Stimulated activated CD8-positive, alpha-beta memory T cell treated with anti-CD3 and anti-CD28 coated beads, Interleukin-12 subunit alpha, Interleukin-12 subunit beta, amount 100 ng/mL, for 24 hours (primary cell): Measurements from ENCODE around the gene FLOT2.
A peak's percentile ranks its signal among the peaks of the same experiment; 100 is the strongest.
"Not testable (repeated sequence)": the region's sequence is repeated elsewhere in the genome, so short reads cannot be mapped to it uniquely, and the experiment has no call there.

ENCODE experiments used
- DNase-seq: peaks from one replicate; pipeline ENCODE4 v3.0.0-alpha.2; 2020; ENCODE audit errors: extremely low read depth

Gene FLOT2

DNA sequence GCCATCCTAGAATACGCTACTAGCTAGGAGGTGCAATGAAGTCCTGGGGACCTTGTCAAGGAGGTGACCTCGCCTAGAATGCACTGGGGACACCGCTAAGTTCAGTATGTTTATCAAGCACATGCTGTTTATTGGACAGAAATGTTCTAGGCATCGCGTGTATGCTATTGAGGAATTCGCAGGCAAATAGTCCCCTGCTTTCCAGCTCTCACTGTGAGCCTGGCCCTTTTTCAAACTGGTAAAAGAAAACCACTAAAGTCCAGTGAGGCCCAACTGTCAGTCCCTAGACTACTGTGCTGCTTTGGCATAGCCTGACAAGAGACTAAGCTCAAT is 53.8 kb downstream of the FLOT2 start:
- DNase-seq: no peak

DNA sequence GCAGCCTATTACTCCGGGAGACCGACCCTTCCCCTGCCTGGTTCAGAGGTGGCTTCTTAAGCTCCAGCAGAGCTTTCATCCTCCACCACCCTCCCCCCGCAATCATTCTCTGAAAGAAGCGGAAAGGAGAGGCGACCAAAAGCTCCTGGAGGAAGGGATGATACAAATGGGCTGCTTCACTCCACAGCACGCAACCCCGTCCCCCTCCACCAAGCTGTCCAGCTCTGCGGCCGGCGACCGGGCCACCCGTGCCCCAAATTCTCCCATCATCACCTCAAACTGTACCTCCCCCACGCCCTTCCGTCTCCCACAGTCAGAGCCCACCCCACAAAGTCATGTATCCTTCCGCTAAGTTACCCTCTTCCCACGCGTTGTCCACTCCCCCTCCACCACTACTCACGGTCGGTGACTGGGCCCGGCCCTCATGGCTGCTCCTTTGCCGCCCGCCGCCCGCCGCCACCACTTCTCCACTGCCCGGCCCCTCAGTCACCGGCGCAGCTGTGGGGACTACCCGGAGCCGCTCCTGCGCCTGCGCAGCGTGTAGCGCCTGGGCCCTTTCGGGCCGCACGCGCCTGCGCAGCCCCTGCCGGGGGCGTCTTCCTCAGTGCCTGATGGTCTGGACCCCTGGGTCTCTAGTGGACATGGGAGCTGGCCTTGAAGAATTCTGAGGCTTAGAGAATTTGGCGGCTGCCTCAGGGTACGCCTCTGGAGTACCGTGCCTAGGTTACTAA is 55.1 kb downstream of the FLOT2 start, which contains the start of gene FAM222B:
Gene FAM222B (minus strand): TSS at position 509 of the 731 bp plus-strand sequence. CDS start 76,123 bp downstream, outside the sequence.
- peak; percentile 72 for DNase-seq

DNA sequence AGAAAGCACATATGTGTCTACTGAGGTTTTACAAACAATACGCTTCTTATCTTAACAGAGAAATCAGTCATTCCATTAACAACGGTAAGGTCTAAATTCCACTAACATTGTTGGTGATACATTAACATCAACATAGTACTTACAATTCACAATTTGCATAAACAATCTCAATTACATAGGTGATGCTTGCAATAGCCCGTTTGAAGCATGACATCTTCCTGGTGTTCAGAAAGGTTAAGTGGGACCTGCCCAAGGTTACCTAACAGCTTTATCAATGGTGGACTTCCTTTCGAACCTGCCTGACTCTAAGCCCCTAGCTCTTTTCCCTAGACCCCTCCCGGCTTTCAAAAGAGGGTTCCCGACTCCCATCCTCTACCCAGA is 55.6 kb downstream of the FLOT2 start:
- no peak for DNase-seq

DNA sequence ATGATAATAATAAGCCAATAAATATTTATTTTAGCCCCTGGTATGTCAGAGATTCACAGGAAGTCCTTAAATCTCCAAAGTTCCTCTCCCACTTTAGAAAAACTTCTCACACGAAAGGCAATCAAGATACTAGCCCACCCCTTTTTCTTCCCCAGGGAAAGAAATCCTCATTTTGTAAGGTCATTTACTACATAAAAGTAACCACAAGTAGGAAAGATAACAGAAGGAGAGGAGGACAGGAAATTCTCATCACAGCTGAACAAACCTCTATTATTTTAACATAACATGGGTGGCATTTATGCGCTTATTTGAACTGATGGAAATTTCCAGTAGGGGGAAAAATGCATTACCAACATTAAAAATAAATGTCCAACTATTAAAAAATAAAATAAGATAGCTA is 58.3 kb downstream of the FLOT2 start:
- DNase-seq: no peak

DNA sequence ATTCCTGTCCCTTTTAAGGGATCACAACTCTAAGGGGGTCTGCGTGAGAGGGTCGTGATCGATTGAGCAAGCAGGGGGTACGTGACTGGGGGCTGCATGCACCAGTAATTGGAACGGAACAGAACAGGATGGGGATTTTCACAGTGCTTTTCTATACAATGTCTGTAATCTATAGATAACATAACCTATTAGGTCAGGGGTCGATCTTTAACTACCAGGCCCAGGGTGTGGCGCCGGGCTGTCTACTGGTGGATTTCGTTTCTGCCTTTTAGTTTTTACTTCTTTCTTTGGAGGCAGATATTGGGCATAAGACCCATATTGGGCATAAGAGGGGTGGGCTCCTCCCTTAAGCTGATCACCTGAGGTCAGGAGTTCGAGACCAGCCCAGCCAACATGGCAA is 61.0 kb downstream of the FLOT2 start:
- not testable (repeated sequence) for DNase-seq

DNA sequence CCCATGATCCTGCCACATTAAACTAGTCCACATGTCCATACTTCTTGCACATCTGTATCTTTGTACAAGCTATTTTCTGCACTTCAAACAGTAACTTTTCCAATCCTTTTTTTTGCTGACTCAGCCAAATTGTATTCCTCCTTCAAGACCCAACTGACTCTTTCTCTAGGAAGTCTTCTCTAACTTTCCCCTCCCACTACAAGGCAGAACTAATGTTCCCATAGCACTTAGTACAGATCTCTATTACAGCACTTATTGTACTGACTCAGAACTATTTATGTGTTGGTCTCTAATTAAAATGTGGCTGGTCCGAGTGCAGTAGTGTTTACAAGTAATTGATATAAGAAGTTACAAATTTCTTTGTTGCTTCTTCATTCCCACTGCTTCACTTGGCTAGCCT is 63.1 kb downstream of the FLOT2 start:
- DNase-seq: no peak
